DMS53 (cell line): ENCODE results near the gene SIX5.

Source experiments
- DNase-seq: peaks from one replicate; lab custom pipeline; 2025; lab: John Stamatoyannopoulos, UW

Gene SIX5

GRCh38 chr19:45773384-45773783, 4.3 kb upstream of the SIX5 start:
- peak; percentile 72 for DNase-seq

GRCh38 chr19:45772912-45773311, 3.9 kb upstream of the SIX5 start:
- DNase-seq = no peak

GRCh38 chr19:45772130-45772840, 3.2 kb upstream of the SIX5 start:
- peak; percentile 78 for DNase-seq

- DNase-seq = peak; percentile 87
These were observed 2.4 kb upstream of the SIX5 start for GRCh38 chr19:45771311-45771933.

GRCh38 chr19:45770192-45771101, 1.4 kb upstream of the SIX5 start:
- peak; percentile 99 for DNase-seq

- DNase-seq = peak; percentile 79
These were observed 754 bp upstream of the SIX5 start for GRCh38 chr19:45769821-45770191.

- peak; percentile 83 for DNase-seq
These were observed 433 bp downstream of the SIX5 start for GRCh38 chr19:45768655-45768983.

- peak; percentile 88 for DNase-seq
These were observed 984 bp downstream of the SIX5 start for GRCh38 chr19:45767881-45768654.

- DNase-seq = peak; percentile 75
These were observed 1.6 kb downstream of the SIX5 start for GRCh38 chr19:45767410-45767880.

GRCh38 chr19:45766869-45767346, 2.1 kb downstream of the SIX5 start:
- DNase-seq = no peak

- DNase-seq = no peak
These were observed 2.7 kb downstream of the SIX5 start for GRCh38 chr19:45766296-45766868.

GRCh38 chr19:45765702-45766295, 3.3 kb downstream of the SIX5 start:
- no peak for DNase-seq

- no peak for DNase-seq
These were observed 3.9 kb downstream of the SIX5 start for GRCh38 chr19:45764945-45765701.

- no peak for DNase-seq
These were observed 4.6 kb downstream of the SIX5 start for GRCh38 chr19:45764475-45764874.

GRCh38 chr19:45763691-45764294, 5.3 kb downstream of the SIX5 start:
- DNase-seq = no peak

- no peak for DNase-seq
These were observed 6.0 kb downstream of the SIX5 start for GRCh38 chr19:45762870-45763631.

GRCh38 chr19:45761714-45762113, 7.3 kb downstream of the SIX5 start:
- DNase-seq = no peak

- DNase-seq = no peak
These were observed 10.1 kb downstream of the SIX5 start for GRCh38 chr19:45758921-45759320.

GRCh38 chr19:45757695-45758094, 11.4 kb downstream of the SIX5 start:
- DNase-seq = no peak
